MM.1S (cell line): Measurements from ENCODE around the gene COLEC11.
"Not testable (repeated sequence)": the region's sequence is repeated elsewhere in the genome, so short reads cannot be mapped to it uniquely, and the experiment has no call there.

ENCODE experiments used
- DNase-seq: peaks from one replicate; pipeline ENCODE4 v3.0.0-alpha.2; 2015
- H2AFZ ChIP-seq: fragments of 300-600 bp; sonication (generic); 2 replicates; pipeline ENCODE4 v1.6.0; 2016; ENCODE audit warnings: antibody characterized with exemption, low read length
- H3F3A ChIP-seq: fragments of 300-600 bp; sonication (generic); 2 replicates; pipeline ENCODE4 v1.6.1; 2016; ENCODE audit warnings: mild to moderate bottlenecking, antibody characterized with exemption, low read length, moderate library complexity, mixed read lengths; ENCODE audit not compliant: insufficient read depth
- H3K27ac ChIP-seq: fragments of 300-600 bp; sonication (generic); 2 replicates; pipeline ENCODE4 v1.5.1; 2016; ENCODE audit warnings: mild to moderate bottlenecking, low read length
- H3K27me3 ChIP-seq: fragments of 300-600 bp; sonication (generic); replicated peaks from 2 replicates; pipeline ENCODE4 v1.6.0; 2016; ENCODE audit warnings: low read length; ENCODE audit not compliant: insufficient read depth
- H3K36me3 ChIP-seq: fragments of 300-600 bp; sonication (generic); replicated peaks from 2 replicates; pipeline ENCODE4 v1.6.1; 2016; ENCODE audit warnings: mild to moderate bottlenecking, low read length, mixed read lengths; ENCODE audit not compliant: insufficient read depth
- H3K4me1 ChIP-seq: fragments of 300-600 bp; sonication (generic); 2 replicates; pipeline ENCODE4 v1.6.1; 2016; ENCODE audit warnings: low read length, mixed read lengths
- H3K4me2 ChIP-seq: fragments of 300-600 bp; sonication (generic); 2 replicates; pipeline ENCODE4 v1.6.0; 2016; ENCODE audit warnings: low read depth, low read length
- H3K4me3 ChIP-seq: fragments of 300-600 bp; sonication (generic); 2 replicates; pipeline ENCODE4 v1.5.1; 2016; ENCODE audit warnings: low read length, mixed read lengths
- H3K79me2 ChIP-seq: fragments of 300-600 bp; sonication (generic); 2 replicates; pipeline ENCODE4 v1.6.1; 2016; ENCODE audit warnings: mixed run types, low read length, mixed read lengths
- H3K9ac ChIP-seq: fragments of 300-600 bp; sonication (generic); 2 replicates; pipeline ENCODE4 v1.6.1; 2016; ENCODE audit warnings: low read length, mixed read lengths
- H3K9me2 ChIP-seq: fragments of 300-600 bp; sonication (generic); replicated peaks from 2 replicates; pipeline ENCODE4 v1.6.1; 2016; ENCODE audit warnings: mild to moderate bottlenecking, low read length, mixed read lengths; ENCODE audit not compliant: insufficient read depth
- H3K9me3 ChIP-seq: fragments of 300-600 bp; sonication (generic); replicated peaks from 2 replicates; pipeline ENCODE4 v1.6.1; 2016; ENCODE audit warnings: mild to moderate bottlenecking, low read length, mixed read lengths; ENCODE audit not compliant: insufficient read depth
- H4K20me1 ChIP-seq: fragments of 300-600 bp; sonication (generic); 2 replicates; pipeline ENCODE4 v1.6.1; 2016; ENCODE audit warnings: mild to moderate bottlenecking, low read length, moderate library complexity, mixed read lengths; ENCODE audit not compliant: insufficient read depth
- EZH2 ChIP-seq: fragments of 300-600 bp; sonication (generic); optimal IDR thresholded peaks from 2 replicates; pipeline ENCODE3; 2017; ENCODE audit warnings: low read depth, mild to moderate bottlenecking, antibody characterized with exemption, low read length, mixed read lengths
- EZH2phosphoT487 ChIP-seq: fragments of 300-600 bp; sonication (generic); IDR thresholded peaks from 2 replicates; pipeline ENCODE4 v1.6.1; 2018; ENCODE audit warnings: antibody characterized with exemption, low read length
- TF ChIP-seq, protein P1 (sequence below): fragments of 300-600 bp; sonication (generic); IDR thresholded peaks from 2 replicates; pipeline ENCODE4 v1.5.1; 2016; ENCODE audit warnings: antibody characterized with exemption, low read length, mixed read lengths

COLEC11 gene

DNA sequence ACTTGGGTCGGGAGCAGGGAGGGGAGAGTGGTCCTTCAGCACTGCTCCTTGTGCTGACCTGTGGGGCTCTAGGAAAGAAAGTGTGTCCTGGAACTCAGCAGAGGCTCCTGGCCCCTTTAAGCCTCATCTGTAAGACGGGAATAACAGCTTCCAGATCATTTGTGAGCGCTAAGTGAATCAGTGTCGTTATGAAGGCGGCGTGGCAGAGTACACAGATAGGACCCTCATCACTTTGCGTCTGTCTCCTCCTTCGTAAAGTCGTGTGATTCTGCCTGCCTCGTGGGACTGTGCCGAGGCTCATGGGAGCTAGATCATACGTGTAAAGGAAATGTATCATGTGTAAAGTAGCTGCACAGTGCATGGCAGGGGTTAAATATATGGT is 18.6 kb downstream of the COLEC11 start:
- Histone ChIP-seq H3K4me3 (no peak overlapping the region), H3F3A (no peaks in the 10 kb centered on the region), H3K27ac (no peak overlapping the region), H3K9me3 (no peaks in the 10 kb centered on the region), H2AFZ (no peak overlapping the region), H3K9ac (no peak overlapping the region), H3K4me1 (peaks cover 5% of the 10 kb centered on the region), H3K27me3 (no peaks in the 10 kb centered on the region), H3K79me2 (no peaks in the 10 kb centered on the region), H4K20me1 (no peaks in the 10 kb centered on the region), H3K9me2 (no peaks in the 10 kb centered on the region), H3K36me3 (no peaks in the 10 kb centered on the region), H3K4me2 (no peak overlapping the region)
- no peak for DNase-seq
- TF ChIP-seq EZH2phosphoT487 (no peak), EZH2 (no peak)
- TF ChIP-seq, protein P1, sequence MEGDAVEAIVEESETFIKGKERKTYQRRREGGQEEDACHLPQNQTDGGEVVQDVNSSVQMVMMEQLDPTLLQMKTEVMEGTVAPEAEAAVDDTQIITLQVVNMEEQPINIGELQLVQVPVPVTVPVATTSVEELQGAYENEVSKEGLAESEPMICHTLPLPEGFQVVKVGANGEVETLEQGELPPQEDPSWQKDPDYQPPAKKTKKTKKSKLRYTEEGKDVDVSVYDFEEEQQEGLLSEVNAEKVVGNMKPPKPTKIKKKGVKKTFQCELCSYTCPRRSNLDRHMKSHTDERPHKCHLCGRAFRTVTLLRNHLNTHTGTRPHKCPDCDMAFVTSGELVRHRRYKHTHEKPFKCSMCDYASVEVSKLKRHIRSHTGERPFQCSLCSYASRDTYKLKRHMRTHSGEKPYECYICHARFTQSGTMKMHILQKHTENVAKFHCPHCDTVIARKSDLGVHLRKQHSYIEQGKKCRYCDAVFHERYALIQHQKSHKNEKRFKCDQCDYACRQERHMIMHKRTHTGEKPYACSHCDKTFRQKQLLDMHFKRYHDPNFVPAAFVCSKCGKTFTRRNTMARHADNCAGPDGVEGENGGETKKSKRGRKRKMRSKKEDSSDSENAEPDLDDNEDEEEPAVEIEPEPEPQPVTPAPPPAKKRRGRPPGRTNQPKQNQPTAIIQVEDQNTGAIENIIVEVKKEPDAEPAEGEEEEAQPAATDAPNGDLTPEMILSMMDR, result no peak

DNA sequence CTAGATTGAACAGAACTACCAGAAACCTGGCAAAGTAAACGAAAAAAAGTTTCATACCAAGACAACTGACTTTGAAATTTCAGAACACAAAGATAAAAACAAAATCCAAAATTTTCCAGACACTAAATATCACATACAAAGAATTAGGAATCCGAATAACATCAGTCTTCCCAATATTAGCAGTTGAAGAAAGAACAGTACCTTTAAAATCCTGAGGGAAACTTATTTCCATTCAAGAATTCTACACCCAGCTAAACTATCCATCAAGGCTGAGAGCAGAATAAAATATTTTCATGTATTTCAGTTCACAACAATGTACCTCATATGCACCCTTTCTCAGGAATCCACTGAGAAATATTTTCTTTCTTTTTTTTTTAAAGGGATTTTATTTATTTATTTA is 19.8 kb downstream of the COLEC11 start:
- not testable (repeated sequence) for H3K4me2 ChIP-seq, H3K9me2 ChIP-seq, H3K9ac ChIP-seq, H3F3A ChIP-seq, H3K4me3 ChIP-seq, H3K9me3 ChIP-seq, H3K4me1 ChIP-seq, H3K27me3 ChIP-seq, DNase-seq, H3K27ac ChIP-seq, H2AFZ ChIP-seq, H3K36me3 ChIP-seq, H3K79me2 ChIP-seq, H4K20me1 ChIP-seq

DNA sequence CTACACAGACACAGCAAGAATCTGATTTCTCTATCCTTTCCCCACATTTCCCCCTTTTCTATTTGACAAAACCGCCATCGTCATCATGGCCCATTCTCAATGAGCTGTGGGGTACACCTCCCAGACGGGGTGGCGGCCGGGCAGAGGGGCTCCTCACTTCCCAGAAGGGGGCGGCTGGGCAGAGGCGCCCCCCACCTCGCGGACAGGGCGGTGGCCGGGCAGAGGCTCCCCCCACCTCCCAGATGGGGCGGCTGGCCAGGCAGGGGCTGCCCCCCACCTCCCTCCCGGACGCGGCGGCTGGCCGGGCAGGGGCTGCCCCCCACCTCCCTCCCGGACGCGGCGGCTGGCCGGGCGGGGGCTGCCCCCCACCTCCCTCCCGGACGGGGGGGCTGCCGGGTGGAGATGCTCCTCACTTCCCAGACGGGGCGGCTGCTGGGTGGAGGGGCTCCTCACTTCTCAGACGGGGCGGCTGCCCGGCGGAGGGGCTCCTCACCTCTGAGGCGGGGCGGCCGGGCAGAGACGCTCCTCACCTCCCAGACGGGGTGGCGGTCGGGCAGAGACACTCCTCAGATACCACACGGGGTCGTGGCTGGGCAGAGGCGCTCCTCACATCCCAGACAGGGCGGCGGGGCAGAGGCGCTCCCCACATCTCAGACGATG is 20.8 kb downstream of the COLEC11 start:
- H3K79me2 ChIP-seq, result not testable (repeated sequence)

DNA sequence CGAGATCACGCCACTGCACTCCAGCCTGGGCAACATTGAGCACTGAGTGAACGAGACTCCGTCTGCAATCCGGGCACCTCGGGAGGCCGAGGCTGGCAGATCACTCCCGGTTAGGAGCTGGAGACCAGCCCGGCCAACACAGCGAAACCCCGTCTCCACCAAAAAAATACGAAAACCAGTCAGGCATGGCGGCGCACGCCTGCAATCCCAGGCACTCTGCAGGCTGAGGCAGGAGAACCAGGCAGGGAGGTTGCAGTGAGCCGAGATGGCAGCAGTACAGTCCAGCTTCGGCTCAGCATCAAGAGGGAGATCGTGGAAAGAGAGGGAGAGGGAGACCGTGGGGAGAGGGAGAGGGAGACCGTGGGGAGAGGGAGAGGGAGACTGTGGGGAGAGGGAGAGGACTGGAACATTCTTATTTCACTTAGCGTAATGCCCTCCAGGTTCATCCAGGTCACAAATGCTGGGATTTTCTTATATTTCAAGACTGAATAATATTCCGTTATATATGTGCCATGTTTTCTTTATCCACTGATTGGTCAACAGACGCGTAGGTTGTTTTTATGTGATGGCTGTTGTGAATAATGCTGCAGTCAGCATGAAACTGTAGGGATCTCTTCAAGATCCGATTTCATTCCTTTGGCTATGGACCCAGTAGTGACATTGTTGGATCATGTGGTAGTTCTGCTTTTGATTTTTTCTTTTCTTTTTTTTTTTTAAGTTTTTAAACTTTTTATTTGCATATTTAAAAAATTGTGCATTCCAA is 21.7 kb downstream of the COLEC11 start:
- H3K4me3 ChIP-seq, H3K36me3 ChIP-seq, DNase-seq, H3K4me2 ChIP-seq, H3K9me2 ChIP-seq, H3K9ac ChIP-seq, H3K27me3 ChIP-seq, H3K27ac ChIP-seq, H2AFZ ChIP-seq, H3K79me2 ChIP-seq, H3K4me1 ChIP-seq, H4K20me1 ChIP-seq, H3F3A ChIP-seq, H3K9me3 ChIP-seq: not testable (repeated sequence)

More for the DNA sequence above, 20.8 kb downstream of the COLEC11 start:
- H3F3A ChIP-seq, H4K20me1 ChIP-seq, H3K4me1 ChIP-seq, H3K4me2 ChIP-seq, H3K27ac ChIP-seq, DNase-seq, H3K9me2 ChIP-seq, H3K27me3 ChIP-seq, H3K9me3 ChIP-seq, H3K4me3 ChIP-seq, H3K9ac ChIP-seq, H2AFZ ChIP-seq, H3K36me3 ChIP-seq: not testable (repeated sequence)
